WTC11 (cell line): Measurements from ENCODE around the gene LEF1. TPM values are rescaled to one million over a fixed set of nuclear protein-coding genes. Genes with fewer than 3 reads are reported as not detected.

Experiments
- ATAC-seq: fragments of 200-7000 bp; cut with Tn5 transposase; 2 replicates; pipeline ENCODE4 v1.10.0; 2021; ENCODE audit warnings: mild to moderate bottlenecking, moderate library complexity
- CTCF ChIA-PET: fragments of 300-600 bp; sonication (Branson Sonifier 250); formaldehyde crosslinking; loops from one replicate; lab custom pipeline; 2021; ENCODE audit warnings: antibody characterized with exemption; lab: Charles Lee
- POLR2A ChIA-PET: fragments of 350-600 bp; sonication (Branson Sonifier 250); formaldehyde crosslinking; loops from one replicate; lab custom pipeline; 2021; ENCODE audit warnings: antibody characterized with exemption; lab: Charles Lee
- DNase-seq: peaks from one replicate; pipeline ENCODE4 v3.0.0; 2021; ENCODE audit warnings: low spot score
- H3K27ac Mint-ChIP-seq: 2 replicates; pipeline ENCODE4 v1.8.0; 2021; ENCODE audit warnings: mixed read lengths
- H3K27me3 Mint-ChIP-seq: 2 replicates; pipeline ENCODE4 v1.8.0; 2021; ENCODE audit warnings: low read depth, mild to moderate bottlenecking, moderate library complexity, mixed read lengths
- H3K36me3 Mint-ChIP-seq: 2 replicates; pipeline ENCODE4 v1.8.0; 2021; ENCODE audit warnings: mixed read lengths
- H3K4me1 Mint-ChIP-seq: 2 replicates; pipeline ENCODE4 v1.8.0; 2022; ENCODE audit warnings: mixed read lengths
- H3K4me3 Mint-ChIP-seq: 2 replicates; pipeline ENCODE4 v1.8.0; 2021; ENCODE audit warnings: mild to moderate bottlenecking, moderate library complexity, mixed read lengths
- H3K9me3 Mint-ChIP-seq: 2 replicates; pipeline ENCODE4 v1.8.0; 2021; ENCODE audit warnings: mixed read lengths
- ATF1 ChIP-seq: sonication (generic); formaldehyde crosslinking; IDR thresholded peaks from 2 replicates; pipeline ENCODE4 v1.8.1; 2023; ENCODE audit warnings: mild to moderate bottlenecking, moderate library complexity, missing genetic modification reagents
- GABPB1 ChIP-seq: sonication (generic); formaldehyde crosslinking; IDR thresholded peaks from 2 replicates; pipeline ENCODE4 v1.8.1; 2023; ENCODE audit warnings: mild to moderate bottlenecking, missing genetic modification reagents
- GTF2I ChIP-seq: fragments of 250-450 bp; sonication (Bioruptor Pico); conservative IDR thresholded peaks from 2 replicates; pipeline ENCODE4 v1.4.0; 2021; ENCODE audit warnings: mild to moderate bottlenecking
- RORB ChIP-seq: fragments of 250-450 bp; sonication (Bioruptor Pico); IDR thresholded peaks from 2 replicates; pipeline ENCODE4 v1.9.0; 2021; ENCODE audit warnings: mild to moderate bottlenecking
- TP53 ChIP-seq: sonication (generic); formaldehyde crosslinking; IDR thresholded peaks from 2 replicates; pipeline ENCODE4 v1.8.1; 2023; ENCODE audit warnings: mild to moderate bottlenecking, missing genetic modification reagents
- ZNF396 ChIP-seq: fragments of 250-450 bp; sonication (Bioruptor Pico); IDR thresholded peaks from 2 replicates; pipeline ENCODE4 v1.8.0; 2021; ENCODE audit warnings: mild to moderate bottlenecking, moderate library complexity, borderline replicate concordance
- total RNA-seq: library from RNA; stranded (reverse); gene quantifications from 3 replicates; pipeline ENCODE4 v1.2.3, GENCODE V29; 2021
- TF ChIP-seq, protein P1 (sequence below): fragments of 250-450 bp; sonication (Bioruptor Pico); conservative IDR thresholded peaks from 2 replicates; pipeline ENCODE4 v1.9.0; 2021; ENCODE audit warnings: mild to moderate bottlenecking
- TF ChIP-seq, protein P2 (sequence below): fragments of 250-450 bp; sonication (Bioruptor Pico); IDR thresholded peaks from 2 replicates; pipeline ENCODE4 v1.9.0; 2021; ENCODE audit warnings: mild to moderate bottlenecking, borderline replicate concordance
- TF ChIP-seq, protein P3 (sequence below): sonication (generic); formaldehyde crosslinking; IDR thresholded peaks from 2 replicates; pipeline ENCODE4 v1.8.0; 2022; ENCODE audit warnings: missing genetic modification reagents
- TF ChIP-seq, protein P4 (sequence below): sonication (generic); formaldehyde crosslinking; IDR thresholded peaks from 2 replicates; pipeline ENCODE4 v1.8.1; 2023; ENCODE audit warnings: mild to moderate bottlenecking, moderate library complexity, missing genetic modification reagents
- TF ChIP-seq, protein P5 (sequence below): sonication (generic); formaldehyde crosslinking; IDR thresholded peaks from 2 replicates; pipeline ENCODE4 v1.8.1; 2023; ENCODE audit warnings: mild to moderate bottlenecking, missing genetic modification reagents
- TF ChIP-seq, protein P6 (sequence below): sonication (generic); formaldehyde crosslinking; IDR thresholded peaks from 2 replicates; pipeline ENCODE4 v1.8.1; 2023; ENCODE audit warnings: mild to moderate bottlenecking, missing genetic modification reagents, moderate library complexity
- TF ChIP-seq, protein P7 (sequence below): sonication (generic); formaldehyde crosslinking; conservative IDR thresholded peaks from 2 replicates; pipeline ENCODE4 v1.8.1; 2023; ENCODE audit warnings: mild to moderate bottlenecking, low read depth, missing genetic modification reagents, moderate library complexity
- TF ChIP-seq, protein P8 (sequence below): sonication (generic); formaldehyde crosslinking; IDR thresholded peaks from 2 replicates; pipeline ENCODE4 v1.8.1; 2022; ENCODE audit warnings: mild to moderate bottlenecking, missing genetic modification reagents, moderate library complexity, borderline replicate concordance

Gene LEF1
- total RNA-seq, 1 experiment from 2014 or later: 1.3 TPM

DNA sequence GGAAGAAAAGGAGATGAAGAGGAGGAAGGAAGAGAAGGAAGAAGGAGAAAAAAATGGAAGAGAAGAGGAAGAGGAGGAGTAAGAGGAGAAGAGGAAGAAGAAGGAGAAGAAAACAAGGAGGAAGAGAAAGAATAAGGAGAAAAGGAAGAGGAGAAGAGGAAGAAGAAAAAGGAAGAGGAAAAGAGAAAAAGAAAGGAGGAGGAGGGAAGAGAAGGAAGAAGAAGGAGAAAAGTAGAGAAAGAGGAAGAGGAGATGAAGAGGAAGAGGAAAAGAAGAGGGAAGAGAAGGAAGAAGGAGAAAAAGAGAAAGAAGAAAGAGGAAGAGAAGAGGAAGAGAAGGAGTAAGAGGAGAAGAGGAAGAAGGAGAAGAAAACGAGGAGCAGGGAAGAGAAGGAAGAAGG is 11.8 kb upstream of the LEF1 start:
- DNase-seq: no peak
- peaks cover 59% of the 10 kb centered on the region for H3K27me3 Mint-ChIP-seq
- CTCF ChIA-PET: no interaction called here
- H3K4me3 Mint-ChIP-seq: no peak overlapping the region
- no peak for ATAC-seq
- no peaks in the 10 kb centered on the region for H3K9me3 Mint-ChIP-seq
- no peaks in the 10 kb centered on the region for H3K36me3 Mint-ChIP-seq
- no peak overlapping the region for H3K27ac Mint-ChIP-seq
- POLR2A ChIA-PET: no interaction called here
- no peaks in the 10 kb centered on the region for H3K4me1 Mint-ChIP-seq
- TF ChIP-seq ATF1 (CRISPR knock-in tag) (no peak), TP53 (CRISPR knock-in tag) (no peak), RORB (no peak), GTF2I (CRISPR knock-in tag) (no peak), ZNF396 (CRISPR knock-in tag) (no peak), GABPB1 (CRISPR knock-in tag) (no peak)
- TF ChIP-seq, protein P1, sequence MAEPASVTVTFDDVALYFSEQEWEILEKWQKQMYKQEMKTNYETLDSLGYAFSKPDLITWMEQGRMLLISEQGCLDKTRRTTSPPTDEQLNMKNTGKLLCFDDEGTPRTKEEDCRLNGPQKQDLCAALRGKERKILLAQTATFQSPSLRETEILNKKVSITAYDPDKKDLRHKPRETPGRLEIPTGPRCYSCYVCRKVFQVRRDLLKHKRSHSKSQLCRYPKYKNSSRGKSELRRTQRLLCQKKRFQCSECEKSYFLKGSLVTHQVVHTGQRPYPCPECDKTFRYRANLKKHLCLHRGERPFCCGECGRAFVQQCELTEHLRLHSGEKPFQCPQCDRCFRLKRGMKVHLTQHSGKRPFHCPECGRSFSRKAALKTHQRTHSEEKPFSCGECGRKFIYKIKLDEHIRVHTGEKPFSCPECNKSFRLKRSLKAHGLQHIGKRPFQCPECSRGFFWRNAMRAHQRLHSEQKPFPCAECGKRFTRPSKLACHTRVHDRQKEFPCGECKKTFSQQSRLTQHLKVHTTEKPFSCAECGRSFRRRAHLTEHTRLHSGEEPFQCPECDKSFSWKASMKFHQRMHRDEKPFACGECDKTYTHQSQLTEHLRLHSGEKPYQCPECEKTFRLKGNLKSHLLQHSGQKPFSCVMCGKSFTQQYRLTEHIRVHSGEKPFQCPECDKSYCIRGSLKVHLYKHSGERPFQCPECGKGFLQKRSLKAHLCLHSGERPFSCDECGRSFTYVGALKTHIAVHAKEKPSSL (CRISPR knock-in tag): no peak
- TF ChIP-seq, protein P2, sequence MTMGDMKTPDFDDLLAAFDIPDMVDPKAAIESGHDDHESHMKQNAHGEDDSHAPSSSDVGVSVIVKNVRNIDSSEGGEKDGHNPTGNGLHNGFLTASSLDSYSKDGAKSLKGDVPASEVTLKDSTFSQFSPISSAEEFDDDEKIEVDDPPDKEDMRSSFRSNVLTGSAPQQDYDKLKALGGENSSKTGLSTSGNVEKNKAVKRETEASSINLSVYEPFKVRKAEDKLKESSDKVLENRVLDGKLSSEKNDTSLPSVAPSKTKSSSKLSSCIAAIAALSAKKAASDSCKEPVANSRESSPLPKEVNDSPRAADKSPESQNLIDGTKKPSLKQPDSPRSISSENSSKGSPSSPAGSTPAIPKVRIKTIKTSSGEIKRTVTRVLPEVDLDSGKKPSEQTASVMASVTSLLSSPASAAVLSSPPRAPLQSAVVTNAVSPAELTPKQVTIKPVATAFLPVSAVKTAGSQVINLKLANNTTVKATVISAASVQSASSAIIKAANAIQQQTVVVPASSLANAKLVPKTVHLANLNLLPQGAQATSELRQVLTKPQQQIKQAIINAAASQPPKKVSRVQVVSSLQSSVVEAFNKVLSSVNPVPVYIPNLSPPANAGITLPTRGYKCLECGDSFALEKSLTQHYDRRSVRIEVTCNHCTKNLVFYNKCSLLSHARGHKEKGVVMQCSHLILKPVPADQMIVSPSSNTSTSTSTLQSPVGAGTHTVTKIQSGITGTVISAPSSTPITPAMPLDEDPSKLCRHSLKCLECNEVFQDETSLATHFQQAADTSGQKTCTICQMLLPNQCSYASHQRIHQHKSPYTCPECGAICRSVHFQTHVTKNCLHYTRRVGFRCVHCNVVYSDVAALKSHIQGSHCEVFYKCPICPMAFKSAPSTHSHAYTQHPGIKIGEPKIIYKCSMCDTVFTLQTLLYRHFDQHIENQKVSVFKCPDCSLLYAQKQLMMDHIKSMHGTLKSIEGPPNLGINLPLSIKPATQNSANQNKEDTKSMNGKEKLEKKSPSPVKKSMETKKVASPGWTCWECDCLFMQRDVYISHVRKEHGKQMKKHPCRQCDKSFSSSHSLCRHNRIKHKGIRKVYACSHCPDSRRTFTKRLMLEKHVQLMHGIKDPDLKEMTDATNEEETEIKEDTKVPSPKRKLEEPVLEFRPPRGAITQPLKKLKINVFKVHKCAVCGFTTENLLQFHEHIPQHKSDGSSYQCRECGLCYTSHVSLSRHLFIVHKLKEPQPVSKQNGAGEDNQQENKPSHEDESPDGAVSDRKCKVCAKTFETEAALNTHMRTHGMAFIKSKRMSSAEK (CRISPR knock-in tag): no peak
- TF ChIP-seq, protein P3, sequence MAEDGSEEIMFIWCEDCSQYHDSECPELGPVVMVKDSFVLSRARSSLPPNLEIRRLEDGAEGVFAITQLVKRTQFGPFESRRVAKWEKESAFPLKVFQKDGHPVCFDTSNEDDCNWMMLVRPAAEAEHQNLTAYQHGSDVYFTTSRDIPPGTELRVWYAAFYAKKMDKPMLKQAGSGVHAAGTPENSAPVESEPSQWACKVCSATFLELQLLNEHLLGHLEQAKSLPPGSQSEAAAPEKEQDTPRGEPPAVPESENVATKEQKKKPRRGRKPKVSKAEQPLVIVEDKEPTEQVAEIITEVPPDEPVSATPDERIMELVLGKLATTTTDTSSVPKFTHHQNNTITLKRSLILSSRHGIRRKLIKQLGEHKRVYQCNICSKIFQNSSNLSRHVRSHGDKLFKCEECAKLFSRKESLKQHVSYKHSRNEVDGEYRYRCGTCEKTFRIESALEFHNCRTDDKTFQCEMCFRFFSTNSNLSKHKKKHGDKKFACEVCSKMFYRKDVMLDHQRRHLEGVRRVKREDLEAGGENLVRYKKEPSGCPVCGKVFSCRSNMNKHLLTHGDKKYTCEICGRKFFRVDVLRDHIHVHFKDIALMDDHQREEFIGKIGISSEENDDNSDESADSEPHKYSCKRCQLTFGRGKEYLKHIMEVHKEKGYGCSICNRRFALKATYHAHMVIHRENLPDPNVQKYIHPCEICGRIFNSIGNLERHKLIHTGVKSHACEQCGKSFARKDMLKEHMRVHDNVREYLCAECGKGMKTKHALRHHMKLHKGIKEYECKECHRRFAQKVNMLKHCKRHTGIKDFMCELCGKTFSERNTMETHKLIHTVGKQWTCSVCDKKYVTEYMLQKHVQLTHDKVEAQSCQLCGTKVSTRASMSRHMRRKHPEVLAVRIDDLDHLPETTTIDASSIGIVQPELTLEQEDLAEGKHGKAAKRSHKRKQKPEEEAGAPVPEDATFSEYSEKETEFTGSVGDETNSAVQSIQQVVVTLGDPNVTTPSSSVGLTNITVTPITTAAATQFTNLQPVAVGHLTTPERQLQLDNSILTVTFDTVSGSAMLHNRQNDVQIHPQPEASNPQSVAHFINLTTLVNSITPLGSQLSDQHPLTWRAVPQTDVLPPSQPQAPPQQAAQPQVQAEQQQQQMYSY (CRISPR knock-in tag): no peak
- TF ChIP-seq, protein P4, sequence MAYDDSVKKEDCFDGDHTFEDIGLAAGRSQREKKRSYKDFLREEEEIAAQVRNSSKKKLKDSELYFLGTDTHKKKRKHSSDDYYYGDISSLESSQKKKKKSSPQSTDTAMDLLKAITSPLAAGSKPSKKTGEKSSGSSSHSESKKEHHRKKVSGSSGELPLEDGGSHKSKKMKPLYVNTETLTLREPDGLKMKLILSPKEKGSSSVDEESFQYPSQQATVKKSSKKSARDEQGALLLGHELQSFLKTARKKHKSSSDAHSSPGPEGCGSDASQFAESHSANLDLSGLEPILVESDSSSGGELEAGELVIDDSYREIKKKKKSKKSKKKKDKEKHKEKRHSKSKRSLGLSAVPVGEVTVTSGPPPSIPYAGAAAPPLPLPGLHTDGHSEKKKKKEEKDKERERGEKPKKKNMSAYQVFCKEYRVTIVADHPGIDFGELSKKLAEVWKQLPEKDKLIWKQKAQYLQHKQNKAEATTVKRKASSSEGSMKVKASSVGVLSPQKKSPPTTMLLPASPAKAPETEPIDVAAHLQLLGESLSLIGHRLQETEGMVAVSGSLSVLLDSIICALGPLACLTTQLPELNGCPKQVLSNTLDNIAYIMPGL (CRISPR knock-in tag): no peak
- TF ChIP-seq, protein P5, sequence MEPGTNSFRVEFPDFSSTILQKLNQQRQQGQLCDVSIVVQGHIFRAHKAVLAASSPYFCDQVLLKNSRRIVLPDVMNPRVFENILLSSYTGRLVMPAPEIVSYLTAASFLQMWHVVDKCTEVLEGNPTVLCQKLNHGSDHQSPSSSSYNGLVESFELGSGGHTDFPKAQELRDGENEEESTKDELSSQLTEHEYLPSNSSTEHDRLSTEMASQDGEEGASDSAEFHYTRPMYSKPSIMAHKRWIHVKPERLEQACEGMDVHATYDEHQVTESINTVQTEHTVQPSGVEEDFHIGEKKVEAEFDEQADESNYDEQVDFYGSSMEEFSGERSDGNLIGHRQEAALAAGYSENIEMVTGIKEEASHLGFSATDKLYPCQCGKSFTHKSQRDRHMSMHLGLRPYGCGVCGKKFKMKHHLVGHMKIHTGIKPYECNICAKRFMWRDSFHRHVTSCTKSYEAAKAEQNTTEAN (CRISPR knock-in tag): no peak
- TF ChIP-seq, protein P6, sequence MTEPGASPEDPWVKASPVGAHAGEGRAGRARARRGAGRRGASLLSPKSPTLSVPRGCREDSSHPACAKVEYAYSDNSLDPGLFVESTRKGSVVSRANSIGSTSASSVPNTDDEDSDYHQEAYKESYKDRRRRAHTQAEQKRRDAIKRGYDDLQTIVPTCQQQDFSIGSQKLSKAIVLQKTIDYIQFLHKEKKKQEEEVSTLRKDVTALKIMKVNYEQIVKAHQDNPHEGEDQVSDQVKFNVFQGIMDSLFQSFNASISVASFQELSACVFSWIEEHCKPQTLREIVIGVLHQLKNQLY: no peak
- TF ChIP-seq, protein P7, sequence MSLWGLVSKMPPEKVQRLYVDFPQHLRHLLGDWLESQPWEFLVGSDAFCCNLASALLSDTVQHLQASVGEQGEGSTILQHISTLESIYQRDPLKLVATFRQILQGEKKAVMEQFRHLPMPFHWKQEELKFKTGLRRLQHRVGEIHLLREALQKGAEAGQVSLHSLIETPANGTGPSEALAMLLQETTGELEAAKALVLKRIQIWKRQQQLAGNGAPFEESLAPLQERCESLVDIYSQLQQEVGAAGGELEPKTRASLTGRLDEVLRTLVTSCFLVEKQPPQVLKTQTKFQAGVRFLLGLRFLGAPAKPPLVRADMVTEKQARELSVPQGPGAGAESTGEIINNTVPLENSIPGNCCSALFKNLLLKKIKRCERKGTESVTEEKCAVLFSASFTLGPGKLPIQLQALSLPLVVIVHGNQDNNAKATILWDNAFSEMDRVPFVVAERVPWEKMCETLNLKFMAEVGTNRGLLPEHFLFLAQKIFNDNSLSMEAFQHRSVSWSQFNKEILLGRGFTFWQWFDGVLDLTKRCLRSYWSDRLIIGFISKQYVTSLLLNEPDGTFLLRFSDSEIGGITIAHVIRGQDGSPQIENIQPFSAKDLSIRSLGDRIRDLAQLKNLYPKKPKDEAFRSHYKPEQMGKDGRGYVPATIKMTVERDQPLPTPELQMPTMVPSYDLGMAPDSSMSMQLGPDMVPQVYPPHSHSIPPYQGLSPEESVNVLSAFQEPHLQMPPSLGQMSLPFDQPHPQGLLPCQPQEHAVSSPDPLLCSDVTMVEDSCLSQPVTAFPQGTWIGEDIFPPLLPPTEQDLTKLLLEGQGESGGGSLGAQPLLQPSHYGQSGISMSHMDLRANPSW: no peak
- TF ChIP-seq, protein P8, sequence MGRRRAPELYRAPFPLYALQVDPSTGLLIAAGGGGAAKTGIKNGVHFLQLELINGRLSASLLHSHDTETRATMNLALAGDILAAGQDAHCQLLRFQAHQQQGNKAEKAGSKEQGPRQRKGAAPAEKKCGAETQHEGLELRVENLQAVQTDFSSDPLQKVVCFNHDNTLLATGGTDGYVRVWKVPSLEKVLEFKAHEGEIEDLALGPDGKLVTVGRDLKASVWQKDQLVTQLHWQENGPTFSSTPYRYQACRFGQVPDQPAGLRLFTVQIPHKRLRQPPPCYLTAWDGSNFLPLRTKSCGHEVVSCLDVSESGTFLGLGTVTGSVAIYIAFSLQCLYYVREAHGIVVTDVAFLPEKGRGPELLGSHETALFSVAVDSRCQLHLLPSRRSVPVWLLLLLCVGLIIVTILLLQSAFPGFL (CRISPR knock-in tag): no peak
